T follicular helper cell (primary cell): ENCODE data around the gene IDNK.

ENCODE experiments used
- DNase-seq: peaks from one replicate; pipeline ENCODE4 v3.0.0-alpha.2; 2020; ENCODE audit warnings: low read depth

The IDNK gene

DNA sequence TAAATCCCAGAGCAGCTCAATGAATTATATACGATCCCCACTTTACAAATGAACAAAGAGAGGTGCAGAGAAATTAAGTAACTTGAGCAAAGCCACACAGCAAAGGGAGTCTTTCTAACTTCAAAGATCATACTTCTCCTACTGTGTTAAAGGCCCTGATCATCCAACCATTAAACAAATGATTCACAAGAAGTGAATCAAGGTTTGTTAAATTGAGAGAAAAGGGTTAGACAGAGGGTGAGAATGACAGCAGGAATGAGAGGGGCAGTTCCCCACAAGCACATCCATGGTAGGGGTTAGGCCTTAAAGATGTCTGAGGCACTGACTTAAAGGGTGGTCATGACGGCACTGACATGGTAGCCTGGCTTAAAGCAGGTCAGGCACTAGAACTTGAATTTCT, 10.7 kb downstream of the IDNK start:
- no peak for DNase-seq

DNA sequence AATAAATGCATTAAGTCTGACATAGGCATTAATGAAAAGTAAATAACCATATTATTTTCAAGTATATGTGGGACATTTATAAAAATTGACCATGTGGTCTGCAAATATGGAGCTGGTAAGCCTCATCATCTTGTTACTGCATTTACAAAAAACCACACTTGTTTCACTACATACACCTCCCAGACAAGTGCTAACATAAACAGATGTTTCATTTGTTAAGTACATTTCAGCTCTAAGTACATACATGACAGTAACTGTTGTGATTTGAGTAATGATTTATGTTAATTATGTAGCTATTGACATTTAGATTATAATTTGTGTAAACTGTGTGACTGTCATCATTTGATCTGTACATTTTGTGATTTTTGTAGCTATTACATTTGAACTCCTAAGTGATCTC, 13.9 kb downstream of the IDNK start:
- no peak for DNase-seq

DNA sequence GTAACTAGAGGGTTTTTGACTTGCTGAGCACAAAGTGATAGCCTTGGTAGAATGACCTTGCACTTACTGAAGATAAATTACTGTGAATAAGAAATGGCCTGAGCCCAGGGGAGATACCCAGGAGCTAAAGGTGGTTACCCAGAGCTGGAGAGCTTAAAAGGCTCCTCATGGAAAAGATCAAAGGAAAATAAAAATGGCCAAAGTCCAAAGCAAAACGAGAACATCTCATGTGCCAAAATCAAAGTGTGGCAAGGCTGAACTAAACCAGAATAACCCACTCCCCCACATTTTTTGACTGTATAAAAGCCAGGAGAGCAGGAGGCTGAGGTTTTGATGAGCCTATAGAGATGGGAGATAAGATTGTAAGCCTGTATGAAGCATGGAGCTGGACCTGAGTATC, 14.4 kb downstream of the IDNK start:
- DNase-seq = no peak

- DNase-seq = no peak
Observed at GRCh38 chr9:83639266-83639665, 16.3 kb downstream of the IDNK start.

DNA sequence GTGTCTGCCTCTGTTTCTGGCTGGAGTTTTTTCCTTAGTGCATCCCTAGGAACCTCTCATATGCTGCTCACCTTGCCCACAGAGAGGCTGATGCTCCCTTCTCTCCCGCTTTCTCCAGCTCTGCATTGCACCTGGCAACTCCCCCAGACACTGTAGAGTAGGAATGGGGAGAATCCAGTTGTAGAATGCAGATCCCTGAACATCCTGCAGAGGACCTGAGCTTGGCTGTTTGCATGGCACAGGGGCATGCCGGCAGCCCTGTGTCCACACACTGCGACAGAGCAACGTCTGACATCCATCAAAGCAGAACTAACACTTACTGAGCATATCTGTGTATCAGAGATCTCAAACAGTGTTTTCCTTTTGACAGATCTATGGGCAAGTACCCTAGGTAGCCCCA, 19.9 kb downstream of the IDNK start:
- no peak for DNase-seq

DNA sequence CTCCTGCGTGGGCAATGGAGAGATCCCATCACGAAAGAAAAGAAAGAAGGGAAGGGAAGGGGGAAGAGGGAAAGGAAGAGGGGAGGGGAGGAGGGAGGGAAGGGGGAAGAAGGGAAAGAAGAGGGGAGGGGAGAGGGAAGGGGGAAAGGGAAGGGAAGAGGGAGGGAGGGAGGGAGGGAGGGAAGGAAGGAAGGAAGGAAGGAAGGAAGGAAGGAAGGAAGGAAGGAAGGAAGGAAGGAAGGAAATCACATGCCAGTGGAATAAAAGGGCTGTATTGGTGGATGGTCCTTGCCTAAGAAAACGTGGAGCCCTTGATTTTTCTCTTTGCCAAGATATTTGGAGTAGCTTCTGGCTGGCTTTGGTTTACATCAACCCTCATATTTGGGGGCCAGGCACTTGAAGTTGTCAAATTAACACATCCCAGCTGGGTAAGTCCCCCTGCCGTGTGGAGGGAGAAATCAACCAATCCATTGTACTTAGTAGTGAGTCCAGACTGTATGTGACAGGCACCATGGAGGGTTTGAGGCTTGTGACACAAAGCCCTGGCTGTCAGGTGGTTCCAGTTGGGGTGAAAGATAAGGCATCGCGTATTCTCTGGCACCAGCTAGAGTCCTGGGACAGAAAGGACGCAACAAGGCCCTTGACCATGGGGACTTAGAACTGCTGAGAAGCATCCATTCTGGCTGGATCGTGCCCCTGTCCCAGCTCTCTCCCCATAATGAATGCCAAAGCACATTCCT, 23.7 kb downstream of the IDNK start:
- DNase-seq = no peak

DNA sequence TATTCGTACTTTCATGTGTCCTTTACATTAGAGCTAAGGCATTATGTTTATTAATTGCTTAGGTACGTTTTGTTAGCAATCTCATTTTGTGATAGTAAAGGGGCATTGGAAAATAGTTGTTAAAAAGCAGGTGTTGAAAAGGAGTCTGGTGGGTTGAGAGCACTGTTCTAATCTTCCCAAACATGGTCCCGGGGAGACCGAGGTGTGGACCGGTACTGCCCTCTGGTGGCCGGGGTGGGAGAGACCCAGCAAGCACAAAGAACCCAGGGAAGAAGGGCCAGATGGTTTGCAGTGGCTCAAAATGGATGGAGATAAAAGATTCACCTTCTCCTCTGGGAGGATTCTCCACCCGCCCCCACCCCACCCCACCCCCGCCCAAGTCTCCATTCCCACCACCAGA, 26.1 kb downstream of the IDNK start:
- DNase-seq = peak; percentile 67

GRCh38 chr9:83649515-83649914, 26.6 kb downstream of the IDNK start:
- no peak for DNase-seq

DNA sequence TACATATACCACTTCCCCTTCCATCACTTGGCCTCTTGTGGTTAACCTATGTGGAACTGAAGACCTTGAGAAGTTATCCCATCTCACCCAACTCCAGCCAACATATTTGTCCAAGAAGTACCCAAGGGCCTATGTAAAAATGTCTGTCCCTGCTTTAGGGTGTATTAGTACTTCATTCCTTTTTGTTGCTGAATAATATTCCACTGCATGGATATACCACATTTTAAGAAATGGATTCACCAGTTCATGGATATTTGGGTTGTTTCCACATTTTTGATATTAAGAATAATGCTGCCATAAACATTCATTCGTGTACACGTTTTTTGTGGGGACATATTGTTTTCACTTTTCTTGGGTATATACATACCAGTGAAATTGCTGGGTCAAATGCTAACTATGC, 28.6 kb downstream of the IDNK start:
- DNase-seq = no peak

- DNase-seq = no peak
Observed at GRCh38 chr9:83652433-83652832, 29.5 kb downstream of the IDNK start.

DNA sequence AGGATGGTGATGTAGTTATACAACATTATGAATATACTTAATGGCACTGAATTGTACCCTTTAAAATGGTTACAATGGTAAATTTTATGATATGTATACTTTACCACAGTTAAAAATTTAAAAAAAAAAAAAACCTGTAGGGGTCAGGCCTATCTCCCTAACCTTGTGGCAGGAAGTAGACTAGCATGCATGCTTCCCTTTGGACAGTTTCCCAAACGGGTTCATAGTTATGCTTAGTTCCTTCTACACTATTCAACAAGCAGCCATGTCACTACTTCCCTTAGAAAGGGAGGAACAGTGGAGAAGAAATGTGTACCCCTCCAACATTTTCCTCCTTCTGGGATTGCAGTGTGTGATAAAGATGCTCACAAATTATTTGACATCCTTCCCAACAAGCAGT, 32.5 kb downstream of the IDNK start:
- DNase-seq = no peak

DNA sequence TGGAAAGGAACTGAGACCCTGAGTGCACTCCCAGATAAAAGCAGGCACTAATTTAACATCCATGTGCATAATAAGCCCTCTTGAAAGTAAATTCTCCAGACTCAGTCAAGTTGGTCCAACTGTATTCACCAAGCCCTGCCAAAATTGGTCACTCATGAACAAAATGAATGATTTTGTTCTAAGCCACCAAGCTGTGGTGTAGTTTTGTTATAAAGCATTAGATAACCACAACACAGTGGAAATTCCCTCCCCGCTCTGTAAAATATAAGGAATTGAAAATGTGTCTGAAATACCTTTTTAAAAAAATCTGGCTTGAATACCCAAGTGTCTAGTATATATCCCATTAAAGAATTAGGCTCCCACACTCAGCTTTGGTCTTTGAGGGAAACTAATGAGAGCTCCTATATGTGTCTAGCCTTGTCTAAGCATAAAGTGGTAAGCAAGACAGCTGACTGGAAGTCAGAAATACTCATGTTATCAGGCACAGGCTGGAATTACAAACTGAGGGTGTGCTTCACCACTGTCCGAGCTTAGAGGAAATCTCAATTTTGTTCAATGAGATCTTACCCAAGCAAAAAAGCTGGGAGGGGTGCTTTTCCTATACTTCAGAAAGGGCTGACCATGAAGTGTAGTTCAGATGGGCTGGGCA, 33.2 kb downstream of the IDNK start:
- DNase-seq = no peak

- DNase-seq = no peak
Observed at GRCh38 chr9:83656952-83657351, 34.0 kb downstream of the IDNK start.

- DNase-seq = no peak
Observed at GRCh38 chr9:83662933-83663332, 40.0 kb downstream of the IDNK start.

- no peak for DNase-seq
Observed at GRCh38 chr9:83665580-83666200, 42.7 kb downstream of the IDNK start.

GRCh38 chr9:83669067-83669466, 46.1 kb downstream of the IDNK start:
- DNase-seq = no peak

GRCh38 chr9:83670381-83670780, 47.4 kb downstream of the IDNK start:
- no peak for DNase-seq

DNA sequence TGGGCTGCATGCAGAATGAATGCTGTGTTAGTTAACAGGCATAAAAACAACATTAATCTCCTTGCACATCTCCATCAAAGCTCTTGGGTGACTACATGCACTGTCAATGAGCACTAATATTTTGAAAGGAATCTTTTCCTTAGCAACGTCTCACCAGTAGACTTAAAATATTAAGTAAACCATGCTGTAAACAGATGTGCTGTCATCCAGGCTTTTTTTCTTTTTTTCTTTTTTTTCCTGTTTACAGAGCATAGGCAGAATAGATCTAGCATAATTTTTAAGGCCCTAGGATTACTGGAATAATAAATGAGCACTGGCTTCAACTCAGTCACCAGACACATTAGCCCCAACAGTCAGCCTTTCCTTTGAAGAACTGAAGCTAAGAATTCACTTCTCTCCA, 48.5 kb downstream of the IDNK start:
- no peak for DNase-seq

DNA sequence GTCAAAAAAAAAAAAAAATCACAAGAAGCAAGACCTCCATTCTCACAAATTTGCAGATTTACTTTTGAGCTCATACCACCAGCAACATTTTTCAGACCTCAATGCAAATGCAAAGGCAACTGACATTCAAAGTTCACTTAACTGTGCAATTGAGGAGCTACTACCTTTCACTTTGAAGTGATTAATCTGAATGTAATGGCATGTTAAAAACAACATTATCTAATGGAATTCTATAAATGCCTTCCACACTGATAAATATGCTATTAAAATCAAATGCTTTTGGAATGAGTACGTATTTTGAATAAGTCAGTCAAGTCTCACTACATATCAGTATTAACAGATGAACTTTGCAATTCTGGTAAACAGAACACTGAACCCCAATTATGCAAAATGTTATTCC, 52.5 kb downstream of the IDNK start:
- no peak for DNase-seq

DNA sequence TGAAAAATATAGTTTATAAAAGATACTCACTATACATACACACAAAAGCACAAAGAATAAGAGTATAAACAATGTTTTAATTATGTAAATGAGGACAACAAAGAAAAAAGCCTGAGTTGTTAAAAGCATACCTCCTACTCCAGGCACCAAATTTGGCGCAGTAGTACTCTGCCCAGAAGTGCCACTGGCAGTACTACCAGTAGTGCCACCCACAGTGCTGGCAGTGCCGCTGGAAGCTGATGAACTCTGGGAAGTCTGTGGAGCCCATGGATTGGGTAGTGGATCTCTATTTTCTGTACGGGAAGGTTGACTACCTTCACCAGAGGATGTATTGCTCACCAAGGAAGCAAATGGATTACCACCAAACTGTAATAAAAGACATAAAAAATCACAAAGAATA, 54.7 kb downstream of the IDNK start:
- no peak for DNase-seq

GRCh38 chr9:83680233-83680632, 57.3 kb downstream of the IDNK start:
- no peak for DNase-seq

DNA sequence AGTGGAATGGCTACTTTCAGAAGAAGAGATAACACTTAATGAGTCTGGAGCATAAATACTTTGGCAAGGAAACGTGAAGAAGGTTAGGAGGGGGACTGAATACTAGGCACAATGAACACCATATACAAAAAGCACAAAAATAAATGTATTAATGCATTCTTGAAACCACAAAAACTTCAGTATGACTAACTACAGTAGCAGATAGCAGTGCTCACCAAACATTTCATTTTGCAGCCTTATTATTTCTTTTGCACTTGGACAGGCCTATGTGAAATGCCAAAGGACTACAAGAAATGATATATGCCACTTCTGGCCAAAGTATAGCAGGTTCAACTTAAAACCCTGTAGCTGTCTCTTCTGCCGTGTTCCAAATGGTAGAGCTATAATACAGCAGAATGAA, 58.5 kb downstream of the IDNK start:
- no peak for DNase-seq

DNA sequence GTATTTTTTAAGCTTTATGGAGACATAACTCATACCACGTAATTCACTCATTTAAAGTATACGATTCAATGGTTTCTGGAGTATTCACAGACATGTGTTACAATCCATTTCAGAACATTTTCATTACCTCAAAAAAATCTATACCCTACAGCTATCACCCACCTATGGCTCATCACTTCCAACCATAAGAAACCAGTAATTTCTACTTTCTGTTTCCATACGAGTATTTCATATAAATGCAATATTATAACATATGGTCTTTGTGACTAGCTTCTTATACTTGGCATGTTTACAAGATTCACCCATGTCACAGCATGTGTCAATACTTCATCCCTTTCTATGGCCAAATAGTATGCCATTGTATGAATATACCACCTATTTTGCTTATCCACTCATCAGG, 66.0 kb downstream of the IDNK start:
- DNase-seq = no peak

DNA sequence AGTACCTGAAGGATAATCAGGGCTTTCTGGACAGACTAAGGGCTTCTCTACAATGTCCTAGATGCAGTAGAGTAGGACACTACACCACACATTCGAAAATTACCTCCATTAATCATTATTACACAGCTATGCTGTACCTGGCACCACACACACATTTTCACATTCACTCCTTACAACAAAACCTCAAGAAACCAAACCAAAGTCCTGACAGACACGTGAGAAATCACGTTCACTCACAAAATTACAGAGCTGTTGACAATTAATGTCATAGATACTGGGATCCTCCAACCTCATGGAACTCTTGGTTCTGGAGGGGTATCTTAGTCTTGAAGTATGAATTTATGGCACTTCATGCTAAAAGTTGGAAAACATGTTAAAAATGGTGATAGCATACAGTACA, 68.5 kb downstream of the IDNK start:
- DNase-seq = no peak
